HG03432 (cell line): ENCODE results near the gene NEK11.

ENCODE experiments used
- ATAC-seq: cut with Tn5 transposase; IDR thresholded peaks from one replicate; pipeline ENCODE4 v1.9.1; 2021; ENCODE audit warnings: mild to moderate bottlenecking, moderate library complexity; ENCODE audit not compliant: unreplicated experiment

Gene NEK11

GRCh38 chr3:131221731-131222130 is 195.1 kb downstream of the NEK11 start:
- no peak for ATAC-seq

DNA sequence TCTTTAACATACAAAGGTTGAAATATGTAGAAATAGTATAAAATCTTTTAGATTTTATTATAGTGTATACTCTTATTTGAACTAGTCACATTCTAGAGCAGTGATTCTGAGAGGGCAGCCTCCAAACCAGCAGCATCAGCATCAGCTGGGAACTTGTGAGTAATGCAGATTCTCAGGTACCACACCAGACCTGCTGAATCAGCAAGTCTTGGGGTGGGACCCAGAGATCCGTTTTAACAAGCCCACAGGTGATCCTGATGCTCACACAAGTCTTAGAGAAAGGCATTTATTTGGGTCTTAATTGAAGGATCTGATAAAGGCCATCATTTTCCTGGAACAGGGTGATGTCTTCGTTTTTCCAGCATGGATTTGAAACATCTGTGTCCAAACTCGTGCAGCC is 195.9 kb downstream of the NEK11 start:
- ATAC-seq, result no peak

DNA sequence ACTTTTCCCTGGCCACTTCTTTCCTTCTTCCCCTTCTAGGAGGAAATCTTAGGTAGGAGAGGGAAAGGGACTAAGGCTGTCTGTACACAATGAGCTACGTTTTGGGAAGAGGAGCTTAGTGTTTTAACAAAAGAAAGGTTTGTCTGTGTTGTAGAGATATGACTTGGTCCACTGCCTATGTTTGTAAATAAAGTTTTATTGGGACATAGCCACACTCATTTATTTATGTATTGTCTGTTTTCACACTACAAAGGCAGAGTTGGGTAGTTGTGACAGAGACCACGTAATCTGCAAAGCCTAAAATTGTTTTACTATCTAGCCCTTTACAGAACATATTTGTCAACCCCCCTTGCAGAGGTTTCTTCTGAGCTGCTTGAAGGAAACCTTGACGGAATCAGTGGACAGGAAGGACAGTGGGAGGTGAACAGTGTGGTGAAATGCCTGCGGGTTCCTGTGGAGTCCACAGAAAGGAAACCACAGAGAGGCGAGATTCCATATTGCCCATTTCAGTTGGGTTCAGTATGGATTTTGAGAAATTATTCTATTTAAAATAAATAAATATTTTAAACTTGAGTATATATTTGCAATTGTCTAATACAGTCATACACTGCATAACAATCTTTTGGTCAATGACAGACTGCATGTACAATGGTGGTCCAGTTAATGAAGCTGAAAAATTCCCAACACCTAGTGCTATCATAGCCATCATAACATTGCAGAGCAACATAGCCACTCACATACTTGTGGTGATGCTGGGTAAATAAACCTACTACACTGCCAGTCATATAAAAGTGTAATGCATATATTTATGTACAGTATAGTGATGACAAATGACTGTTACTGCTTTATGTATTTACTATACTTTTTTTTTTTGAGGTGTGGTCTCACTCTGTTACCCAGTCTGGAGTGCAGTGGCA is 197.0 kb downstream of the NEK11 start:
- ATAC-seq, result no peak

DNA sequence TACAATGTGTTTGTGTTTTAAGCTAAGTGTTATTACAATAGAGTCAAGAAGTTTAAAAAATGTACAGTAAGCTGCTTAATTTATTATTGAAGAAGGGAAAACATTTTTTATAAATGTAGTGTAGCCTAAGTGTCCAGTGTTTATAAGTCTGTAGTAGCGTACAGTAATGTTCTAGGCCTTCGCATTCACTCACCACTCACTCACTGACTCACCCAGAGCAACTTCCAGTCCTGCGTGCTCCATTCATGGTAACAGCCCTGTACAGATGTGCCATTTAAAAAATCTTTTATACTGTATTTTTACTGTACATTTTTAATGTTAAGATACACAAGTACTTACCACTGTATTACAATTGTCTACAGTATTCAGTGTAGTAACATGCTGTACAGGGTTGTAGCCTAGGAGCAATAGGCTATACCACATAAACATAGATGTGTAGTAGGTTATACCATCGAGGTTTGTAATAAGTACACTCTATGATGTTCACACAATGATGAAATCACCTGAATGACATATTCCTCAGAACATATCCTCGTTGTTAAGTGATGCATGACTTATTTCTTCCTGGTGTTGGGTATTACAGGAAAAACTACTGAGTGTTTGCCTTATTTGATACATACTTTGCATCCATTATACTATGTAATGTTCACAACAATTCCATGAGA is 198.3 kb downstream of the NEK11 start:
- ATAC-seq, result no peak

- no peak for ATAC-seq
These were observed 201.8 kb downstream of the NEK11 start for GRCh38 chr3:131228522-131228921.

- ATAC-seq, result no peak
These were observed 205.2 kb downstream of the NEK11 start for GRCh38 chr3:131231710-131232389.

DNA sequence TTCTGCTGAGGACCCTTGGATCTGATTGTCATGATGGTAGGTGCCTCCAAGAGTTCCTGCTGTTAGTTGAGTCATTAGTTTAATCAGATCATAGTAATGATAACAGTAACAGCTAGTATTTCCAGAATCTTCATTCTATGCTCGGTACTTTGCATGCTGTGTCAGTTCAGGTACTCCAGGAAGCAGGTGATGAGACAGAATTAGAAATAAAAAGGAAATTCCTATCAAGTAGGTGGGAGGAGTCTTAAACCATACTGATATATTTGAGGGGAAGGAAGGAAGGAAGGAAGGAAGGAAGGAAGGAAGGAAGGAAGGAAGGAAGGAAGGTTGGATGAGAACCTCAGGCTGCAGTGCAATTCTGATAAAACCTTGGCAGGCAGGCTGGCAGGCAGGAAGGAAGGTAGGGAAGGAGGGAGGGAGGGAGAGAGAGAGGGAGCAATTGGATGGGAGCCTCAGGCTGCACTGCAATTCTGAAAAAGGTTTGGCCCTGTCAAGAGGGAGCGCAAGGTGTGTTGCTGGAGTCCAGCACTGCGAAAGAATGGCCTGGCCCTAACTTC is 206.1 kb downstream of the NEK11 start:
- no peak for ATAC-seq

- no peak for ATAC-seq
These were observed 207.4 kb downstream of the NEK11 start for GRCh38 chr3:131233900-131234668.

DNA sequence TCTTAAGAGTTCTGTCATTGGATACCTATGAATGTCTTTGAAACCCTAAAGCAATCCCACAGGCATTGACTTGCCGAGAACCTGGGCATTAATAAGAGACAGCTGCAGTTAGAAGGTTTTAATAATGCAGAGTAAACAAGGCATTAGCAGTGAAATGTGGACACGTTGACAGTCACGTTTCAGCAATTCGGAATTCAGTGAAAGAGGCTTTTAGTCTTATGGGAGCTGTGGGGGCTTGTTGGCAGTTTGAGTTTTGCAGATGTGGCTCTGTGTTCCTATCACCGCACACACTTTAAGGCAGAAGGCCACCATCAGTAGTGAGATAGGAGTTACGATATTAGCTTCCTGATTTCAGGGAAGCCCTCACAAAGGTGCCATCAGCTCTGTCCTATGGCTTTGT is 209.7 kb downstream of the NEK11 start:
- no peak for ATAC-seq

DNA sequence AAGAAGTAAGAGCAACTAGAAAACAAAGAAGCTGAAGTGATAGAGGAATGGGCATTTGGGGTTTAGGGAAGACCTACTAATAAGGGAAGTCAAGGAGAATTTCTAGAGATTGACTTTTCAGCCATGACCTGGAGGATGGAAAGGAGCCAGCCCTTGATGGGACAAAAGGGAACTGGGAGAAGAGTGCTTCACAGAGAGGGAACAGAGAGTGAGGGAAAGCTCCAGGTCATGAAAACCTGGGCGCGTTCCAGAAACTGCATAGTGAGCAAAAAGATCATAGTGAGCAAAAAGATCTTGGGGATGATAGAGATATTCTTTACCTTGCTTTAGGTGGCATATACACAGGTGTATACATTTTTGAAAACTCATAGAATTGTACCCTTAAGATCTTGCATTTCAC is 211.8 kb downstream of the NEK11 start:
- no peak for ATAC-seq

DNA sequence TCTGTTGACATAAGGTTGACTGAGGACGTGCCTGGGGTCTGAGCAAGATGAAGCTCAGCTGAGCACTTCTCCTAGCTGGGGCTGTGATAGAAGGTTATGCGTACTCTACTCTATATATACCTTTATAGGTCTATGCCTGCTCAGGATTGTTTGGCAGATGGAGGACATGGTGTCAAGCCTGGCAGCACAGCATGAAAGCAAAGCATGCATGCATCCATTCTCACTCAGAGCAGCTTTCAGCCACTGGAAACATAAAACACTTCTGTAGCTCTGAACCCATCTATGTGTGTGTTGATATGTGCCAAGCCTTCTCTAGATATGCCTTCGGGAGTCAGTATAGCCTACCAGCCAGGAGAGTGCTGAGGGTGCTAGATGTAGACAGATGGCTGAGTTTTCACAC is 212.6 kb downstream of the NEK11 start:
- no peak for ATAC-seq

DNA sequence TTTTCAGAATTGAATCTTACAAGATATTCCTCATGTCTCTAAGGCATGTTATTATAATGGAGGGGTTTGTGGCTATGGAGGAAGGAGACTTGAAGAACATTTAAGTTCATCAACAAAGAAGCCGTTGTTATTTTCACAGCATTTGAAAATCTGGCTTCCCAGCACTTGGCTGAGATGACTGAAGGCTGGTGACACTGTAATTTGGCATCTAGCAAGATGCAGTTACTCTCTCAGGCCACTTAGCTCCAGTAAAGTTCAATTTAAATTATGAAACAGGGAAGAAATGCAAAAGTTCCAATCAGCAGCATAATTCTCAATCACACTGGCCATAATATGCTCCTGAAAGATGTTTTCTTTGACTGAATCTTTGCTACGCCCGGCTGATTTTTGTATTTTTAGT is 215.5 kb downstream of the NEK11 start:
- no peak for ATAC-seq

DNA sequence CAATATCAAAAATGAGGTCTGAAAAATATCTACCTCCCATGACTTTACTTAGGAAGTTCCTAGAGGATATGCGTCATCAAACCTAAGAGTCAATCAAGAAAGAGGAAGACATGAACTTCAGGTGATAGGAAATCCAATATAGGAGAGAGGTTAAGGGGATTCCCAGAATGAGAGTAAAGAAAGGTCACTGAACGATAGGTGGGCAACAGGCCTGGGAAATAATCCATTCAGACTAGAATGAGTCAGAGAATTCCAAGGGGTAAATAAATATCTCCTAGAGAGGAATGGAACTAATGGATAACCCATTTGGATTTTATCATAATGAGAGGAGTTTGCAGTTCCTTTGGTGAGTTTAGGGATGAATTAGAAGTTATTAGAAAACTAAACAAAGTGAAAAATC is 223.8 kb downstream of the NEK11 start:
- ATAC-seq, result no peak

DNA sequence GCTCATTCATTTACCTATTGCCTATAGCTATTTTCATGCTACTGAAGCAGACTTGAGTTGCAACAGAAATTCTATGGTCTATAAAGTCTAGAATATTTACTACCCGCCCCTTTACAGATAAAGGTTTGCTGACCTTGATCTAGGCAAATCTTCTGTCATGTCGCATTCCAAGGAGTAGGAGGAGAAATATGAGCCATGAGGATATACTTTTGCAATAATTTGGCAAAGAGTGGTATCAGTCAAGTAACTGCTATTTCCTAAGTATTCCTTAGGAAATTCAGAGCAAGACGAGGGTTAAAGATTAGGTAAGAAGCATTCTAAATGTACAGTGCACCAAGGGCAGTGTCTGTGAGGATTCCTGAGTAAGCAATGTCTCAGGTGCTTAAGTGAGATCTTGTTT is 233.8 kb downstream of the NEK11 start:
- no peak for ATAC-seq

- ATAC-seq, result no peak
These were observed 234.4 kb downstream of the NEK11 start for GRCh38 chr3:131261104-131261503.

DNA sequence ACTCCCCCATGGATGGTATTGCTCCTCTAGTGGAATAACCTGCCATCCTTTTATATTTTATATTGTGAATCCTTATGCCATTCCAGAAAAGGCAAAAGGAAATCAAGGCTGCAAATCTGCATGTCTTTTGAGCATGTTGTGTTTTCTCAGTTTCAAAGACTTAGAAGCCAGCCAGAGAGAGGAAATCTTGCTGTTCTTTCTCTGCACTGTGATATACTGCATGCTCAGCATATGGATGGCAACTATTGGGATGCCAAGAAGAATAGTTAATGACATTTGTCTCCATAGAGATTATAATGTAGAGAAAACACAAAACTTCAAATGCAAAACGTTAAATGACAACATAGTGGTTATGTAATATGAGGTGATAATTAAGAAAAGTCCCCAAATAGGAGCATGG is 248.9 kb downstream of the NEK11 start:
- ATAC-seq, result no peak

GRCh38 chr3:131277836-131278497 is 251.3 kb downstream of the NEK11 start:
- no peak for ATAC-seq

- no peak for ATAC-seq
These were observed 252.9 kb downstream of the NEK11 start for GRCh38 chr3:131279577-131279976.

GRCh38 chr3:131282379-131282778 is 255.7 kb downstream of the NEK11 start:
- ATAC-seq, result no peak

- ATAC-seq, result no peak
These were observed 256.3 kb downstream of the NEK11 start for GRCh38 chr3:131282967-131283366.
